NT2/D1 (cell line): ENCODE data around the gene INKA2.

Source experiments
- SUZ12 ChIP-seq: IDR thresholded peaks from 2 replicates; pipeline ENCODE4 v1.6.1; 2011; ENCODE audit not compliant: insufficient read length, insufficient read depth; ENCODE audit errors: extremely low read depth
- YY1 ChIP-seq: IDR thresholded peaks from 2 replicates; pipeline ENCODE4 v1.6.1; 2011; ENCODE audit not compliant: insufficient read length, insufficient read depth
- ZNF274 ChIP-seq: IDR thresholded peaks from 2 replicates; pipeline ENCODE4 v1.6.1; 2011; ENCODE audit warnings: mild to moderate bottlenecking, low read depth, low read length

DNA sequence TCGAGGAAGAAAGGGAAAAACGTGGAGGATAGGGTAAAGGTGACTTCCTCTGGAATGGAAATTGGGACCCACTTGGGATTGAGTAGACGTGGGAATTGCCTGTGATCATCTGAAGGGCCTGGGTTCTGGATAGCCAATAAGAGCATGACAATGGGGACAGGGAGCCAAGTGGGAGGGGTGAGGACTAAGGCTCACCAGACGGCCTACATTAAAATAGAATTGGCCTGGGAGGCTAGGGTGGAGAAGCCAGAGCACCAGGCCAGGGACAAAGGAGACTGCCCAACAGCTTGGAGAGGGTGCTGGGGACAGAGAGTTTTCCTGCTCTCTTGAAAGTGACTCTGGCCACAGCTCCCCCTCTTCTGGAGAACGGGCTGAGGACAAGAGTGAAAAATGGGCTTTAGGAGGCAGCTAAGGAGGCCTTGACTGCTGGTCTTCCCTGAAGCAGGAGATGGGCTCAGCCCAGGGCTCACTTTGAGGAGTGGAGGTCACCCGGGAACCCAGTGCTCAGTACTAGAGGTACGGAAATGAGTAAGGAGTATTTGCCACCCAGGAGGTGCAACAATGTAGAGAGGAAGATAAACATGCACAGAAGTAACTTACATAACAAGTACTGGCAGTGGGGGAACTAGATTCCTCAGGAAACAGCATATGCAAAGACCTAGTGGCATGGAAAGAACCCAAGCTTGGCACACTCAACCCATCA lies 18.8 kb downstream of the INKA2 start:
- TF ChIP-seq SUZ12, result no peak
- TF ChIP-seq YY1, result no peak
- no peak for TF ChIP-seq ZNF274
